ENCODE measurements around the gene ST6GALNAC1.

GRCh38 chr17:76675648-76676047, 32.1 kb upstream of the ST6GALNAC1 start:
- TF ChIP-seq POLR2A (IDR thresholded peaks at IDR 0.05; ENCODE audit: low read length) = no peak
- no peak for TF ChIP-seq GATA1 (IDR thresholded peaks at IDR 0.05; ENCODE audit: low read depth, low read length)
